ENCODE data around the gene ITPRID2.
"Not testable (repeated sequence)": the region's sequence is repeated elsewhere in the genome, so short reads cannot be mapped to it uniquely, and the experiment has no call there.

Gene ITPRID2

GRCh38 chr2:181949047-181949446 is 57.5 kb downstream of the ITPRID2 start:
- DNase-seq (ENCODE audit: low spot score): no peak
- Mint-ChIP-seq H3K36me3 (ENCODE audit: low read depth) (no peaks in the 10 kb centered on the region), H3K4me1 (ENCODE audit: low read depth) (peaks cover 15% of the 10 kb centered on the region), H3K4me3 (no peak overlapping the region), H3K27ac (no peak overlapping the region), H3K9me3 (no peaks in the 10 kb centered on the region), H3K27me3 (ENCODE audit: low read depth) (peaks cover 22% of the 10 kb centered on the region)

GRCh38 chr2:181952404-181953226 is 61.1 kb downstream of the ITPRID2 start:
- no peaks in the 10 kb centered on the region for H3K36me3 Mint-ChIP-seq (ENCODE audit: low read depth)
- no peak overlapping the region for H3K4me3 Mint-ChIP-seq
- H3K27me3 Mint-ChIP-seq (ENCODE audit: low read depth): peaks cover 13% of the 10 kb centered on the region
- H3K4me1 Mint-ChIP-seq (ENCODE audit: low read depth): peaks cover 23% of the 10 kb centered on the region
- no peaks in the 10 kb centered on the region for H3K9me3 Mint-ChIP-seq
- no peak overlapping the region for H3K27ac Mint-ChIP-seq
- DNase-seq (ENCODE audit: low spot score): no peak

- peak; percentile 46 for DNase-seq (ENCODE audit: low spot score)
- Mint-ChIP-seq H3K9me3 (no peaks in the 10 kb centered on the region), H3K4me3 (peak overlapping the region; percentile 73), H3K27ac (no peak overlapping the region), H3K27me3 (ENCODE audit: low read depth) (peaks cover 14% of the 10 kb centered on the region), H3K4me1 (ENCODE audit: low read depth) (peaks cover 27% of the 10 kb centered on the region), H3K36me3 (ENCODE audit: low read depth) (no peaks in the 10 kb centered on the region)
Measured at GRCh38 chr2:181953881-181954537, 62.5 kb downstream of the ITPRID2 start.

- H3K27me3 Mint-ChIP-seq (ENCODE audit: low read depth): peaks cover 13% of the 10 kb centered on the region
- H3K9me3 Mint-ChIP-seq: no peaks in the 10 kb centered on the region
- no peaks in the 10 kb centered on the region for H3K36me3 Mint-ChIP-seq (ENCODE audit: low read depth)
- H3K4me1 Mint-ChIP-seq (ENCODE audit: low read depth): peaks cover 27% of the 10 kb centered on the region
- no peak for DNase-seq (ENCODE audit: low spot score)
- no peak overlapping the region for H3K27ac Mint-ChIP-seq
- H3K4me3 Mint-ChIP-seq: peak overlapping the region; percentile 73
Measured at GRCh38 chr2:181954538-181954883, 63.0 kb downstream of the ITPRID2 start.

- H3K27me3 Mint-ChIP-seq (ENCODE audit: low read depth): peaks cover 9% of the 10 kb centered on the region
- no peaks in the 10 kb centered on the region for H3K9me3 Mint-ChIP-seq
- no peak for DNase-seq (ENCODE audit: low spot score)
- no peak overlapping the region for H3K27ac Mint-ChIP-seq
- peak overlapping the region; percentile 9 for H3K4me3 Mint-ChIP-seq
- peaks cover 27% of the 10 kb centered on the region for H3K4me1 Mint-ChIP-seq (ENCODE audit: low read depth)
- H3K36me3 Mint-ChIP-seq (ENCODE audit: low read depth): no peaks in the 10 kb centered on the region
Measured at GRCh38 chr2:181955010-181955409, 63.5 kb downstream of the ITPRID2 start.

- H3K36me3 Mint-ChIP-seq (ENCODE audit: low read depth); H3K4me3 Mint-ChIP-seq; H3K9me3 Mint-ChIP-seq; H3K27ac Mint-ChIP-seq; DNase-seq (ENCODE audit: low spot score): not testable (repeated sequence)
- peaks cover 27% of the 10 kb centered on the region for H3K4me1 Mint-ChIP-seq (ENCODE audit: low read depth)
- peaks cover 15% of the 10 kb centered on the region for H3K27me3 Mint-ChIP-seq (ENCODE audit: low read depth)
Measured at GRCh38 chr2:181955866-181956265, 64.3 kb downstream of the ITPRID2 start.

GRCh38 chr2:181957668-181958067 is 66.1 kb downstream of the ITPRID2 start:
- Mint-ChIP-seq H3K27ac (no peak overlapping the region), H3K27me3 (ENCODE audit: low read depth) (peaks cover 18% of the 10 kb centered on the region), H3K4me3 (no peak overlapping the region), H3K36me3 (ENCODE audit: low read depth) (no peaks in the 10 kb centered on the region), H3K9me3 (no peaks in the 10 kb centered on the region), H3K4me1 (ENCODE audit: low read depth) (peaks cover 24% of the 10 kb centered on the region)
- DNase-seq (ENCODE audit: low spot score): no peak

GRCh38 chr2:181958726-181959125 is 67.2 kb downstream of the ITPRID2 start:
- Mint-ChIP-seq H3K27ac (no peak overlapping the region), H3K4me1 (ENCODE audit: low read depth) (peaks cover 17% of the 10 kb centered on the region), H3K9me3 (no peaks in the 10 kb centered on the region), H3K36me3 (ENCODE audit: low read depth) (no peaks in the 10 kb centered on the region), H3K4me3 (no peak overlapping the region), H3K27me3 (ENCODE audit: low read depth) (peaks cover 18% of the 10 kb centered on the region)
- DNase-seq (ENCODE audit: low spot score): no peak

GRCh38 chr2:181959508-181959907 is 68.0 kb downstream of the ITPRID2 start:
- Mint-ChIP-seq H3K36me3 (ENCODE audit: low read depth) (no peaks in the 10 kb centered on the region), H3K4me3 (no peak overlapping the region), H3K4me1 (ENCODE audit: low read depth) (peaks cover 10% of the 10 kb centered on the region), H3K27ac (no peak overlapping the region), H3K9me3 (no peaks in the 10 kb centered on the region), H3K27me3 (ENCODE audit: low read depth) (peaks cover 20% of the 10 kb centered on the region)
- no peak for DNase-seq (ENCODE audit: low spot score)

GRCh38 chr2:181961167-181961566 is 69.6 kb downstream of the ITPRID2 start:
- H3K27ac Mint-ChIP-seq; H3K9me3 Mint-ChIP-seq; DNase-seq (ENCODE audit: low spot score): not testable (repeated sequence)

GRCh38 chr2:181962142-181962541 is 70.6 kb downstream of the ITPRID2 start:
- no peak overlapping the region for H3K4me3 Mint-ChIP-seq
- H3K36me3 Mint-ChIP-seq (ENCODE audit: low read depth): no peaks in the 10 kb centered on the region
- no peaks in the 10 kb centered on the region for H3K9me3 Mint-ChIP-seq
- DNase-seq (ENCODE audit: low spot score): no peak
- peaks cover 36% of the 10 kb centered on the region for H3K27me3 Mint-ChIP-seq (ENCODE audit: low read depth)
- no peak overlapping the region for H3K27ac Mint-ChIP-seq
- H3K4me1 Mint-ChIP-seq (ENCODE audit: low read depth): peaks cover 5% of the 10 kb centered on the region

More at GRCh38 chr2:181961167-181961566, 69.6 kb downstream of the ITPRID2 start:
- H3K27me3 Mint-ChIP-seq (ENCODE audit: low read depth): peaks cover 30% of the 10 kb centered on the region
- H3K4me1 Mint-ChIP-seq (ENCODE audit: low read depth); H3K4me3 Mint-ChIP-seq; H3K36me3 Mint-ChIP-seq (ENCODE audit: low read depth): not testable (repeated sequence)

GRCh38 chr2:181970160-181970794 is 78.7 kb downstream of the ITPRID2 start:
- Mint-ChIP-seq H3K4me1 (ENCODE audit: low read depth) (no peaks in the 10 kb centered on the region), H3K36me3 (ENCODE audit: low read depth) (no peaks in the 10 kb centered on the region), H3K4me3 (no peak overlapping the region), H3K27ac (no peak overlapping the region), H3K27me3 (ENCODE audit: low read depth) (peaks cover 22% of the 10 kb centered on the region), H3K9me3 (no peaks in the 10 kb centered on the region)
- DNase-seq (ENCODE audit: low spot score): no peak

- H3K27ac Mint-ChIP-seq: no peak overlapping the region
- no peaks in the 10 kb centered on the region for H3K36me3 Mint-ChIP-seq (ENCODE audit: low read depth)
- DNase-seq (ENCODE audit: low spot score): no peak
- H3K27me3 Mint-ChIP-seq (ENCODE audit: low read depth): peaks cover 14% of the 10 kb centered on the region
- no peak overlapping the region for H3K4me3 Mint-ChIP-seq
- H3K4me1 Mint-ChIP-seq (ENCODE audit: low read depth): no peaks in the 10 kb centered on the region
- no peaks in the 10 kb centered on the region for H3K9me3 Mint-ChIP-seq
Measured at GRCh38 chr2:181971032-181971431, 79.5 kb downstream of the ITPRID2 start.

GRCh38 chr2:181972431-181973170 is 81.1 kb downstream of the ITPRID2 start:
- no peak overlapping the region for H3K4me3 Mint-ChIP-seq
- H3K27ac Mint-ChIP-seq: no peak overlapping the region
- H3K4me1 Mint-ChIP-seq (ENCODE audit: low read depth): no peaks in the 10 kb centered on the region
- H3K27me3 Mint-ChIP-seq (ENCODE audit: low read depth): peaks cover 8% of the 10 kb centered on the region
- H3K9me3 Mint-ChIP-seq: no peaks in the 10 kb centered on the region
- DNase-seq (ENCODE audit: low spot score): no peak
- no peaks in the 10 kb centered on the region for H3K36me3 Mint-ChIP-seq (ENCODE audit: low read depth)

All from T-helper 2 cell treated with Interferon-gamma antibody and Interleukin-4, amounts not matched to agents 5 μg/mL and 100 μg/mL, for 36 hours (primary cell).